NB4 (cell line): Measurements from ENCODE around the gene TM9SF2.

Experiments used
- CTCF ChIP-seq: IDR thresholded peaks from one replicate; pipeline ENCODE4 v1.5.1; 2012; ENCODE audit warnings: low read depth, low read length
- MAX ChIP-seq: IDR thresholded peaks from 2 replicates; pipeline ENCODE4 v1.6.1; 2011; ENCODE audit warnings: low read depth, low read length
- MYC ChIP-seq: IDR thresholded peaks from 2 replicates; pipeline ENCODE4 v1.6.1; 2011; ENCODE audit warnings: low read depth, low read length
- POLR2A ChIP-seq: IDR thresholded peaks from 2 replicates; pipeline ENCODE4 v1.6.1; 2011; ENCODE audit warnings: mild to moderate bottlenecking; ENCODE audit not compliant: insufficient read length; ENCODE audit errors: extremely low read depth

- TF ChIP-seq CTCF (no peak), POLR2A (no peak), MAX (no peak), MYC (no peak)
Measured at GRCh38 chr13:99559560-99559959, 58.3 kb downstream of the TM9SF2 start.
